ENCODE measurements around the gene MTG2.

DNA sequence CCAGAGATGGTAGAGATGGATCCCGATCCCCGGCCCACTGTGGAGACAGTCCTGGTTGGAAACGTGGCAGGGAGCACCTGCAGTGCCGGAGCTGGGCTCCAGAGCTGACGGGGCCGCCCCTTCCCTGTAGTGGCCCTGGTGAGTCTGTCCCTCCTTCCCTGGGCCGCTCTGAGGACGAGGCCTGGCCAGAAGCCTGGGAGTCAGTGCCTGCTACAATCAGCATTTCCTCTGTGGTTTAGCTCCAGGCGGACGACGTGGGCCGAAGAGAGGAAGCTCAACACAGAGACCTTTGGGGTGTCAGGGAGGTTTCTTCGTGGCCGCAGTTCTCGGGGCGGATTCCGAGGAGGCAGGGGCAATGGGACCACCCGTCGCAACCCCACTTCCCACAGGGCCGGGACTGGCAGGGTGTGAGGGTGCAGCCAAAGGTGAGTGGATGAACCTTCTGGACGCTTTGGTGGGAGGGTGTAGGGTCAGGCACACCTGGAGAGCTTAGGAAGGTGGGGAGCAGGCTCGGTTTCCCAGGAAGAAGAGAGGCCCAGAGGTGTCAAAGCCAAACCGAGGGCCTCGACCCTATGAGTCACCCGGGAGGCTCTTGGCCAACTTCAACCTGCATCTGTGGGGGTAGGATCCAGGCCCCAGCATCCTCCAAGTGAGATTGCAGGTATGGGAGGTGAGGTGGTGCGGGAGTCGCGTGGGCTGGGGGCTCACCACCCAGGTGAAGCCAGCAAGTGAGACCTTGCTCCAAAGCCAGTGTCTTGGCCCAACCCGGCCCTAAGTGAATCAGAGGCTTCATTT is 49.6 kb upstream of the MTG2 start:
- TF ChIP-seq, protein P1, sequence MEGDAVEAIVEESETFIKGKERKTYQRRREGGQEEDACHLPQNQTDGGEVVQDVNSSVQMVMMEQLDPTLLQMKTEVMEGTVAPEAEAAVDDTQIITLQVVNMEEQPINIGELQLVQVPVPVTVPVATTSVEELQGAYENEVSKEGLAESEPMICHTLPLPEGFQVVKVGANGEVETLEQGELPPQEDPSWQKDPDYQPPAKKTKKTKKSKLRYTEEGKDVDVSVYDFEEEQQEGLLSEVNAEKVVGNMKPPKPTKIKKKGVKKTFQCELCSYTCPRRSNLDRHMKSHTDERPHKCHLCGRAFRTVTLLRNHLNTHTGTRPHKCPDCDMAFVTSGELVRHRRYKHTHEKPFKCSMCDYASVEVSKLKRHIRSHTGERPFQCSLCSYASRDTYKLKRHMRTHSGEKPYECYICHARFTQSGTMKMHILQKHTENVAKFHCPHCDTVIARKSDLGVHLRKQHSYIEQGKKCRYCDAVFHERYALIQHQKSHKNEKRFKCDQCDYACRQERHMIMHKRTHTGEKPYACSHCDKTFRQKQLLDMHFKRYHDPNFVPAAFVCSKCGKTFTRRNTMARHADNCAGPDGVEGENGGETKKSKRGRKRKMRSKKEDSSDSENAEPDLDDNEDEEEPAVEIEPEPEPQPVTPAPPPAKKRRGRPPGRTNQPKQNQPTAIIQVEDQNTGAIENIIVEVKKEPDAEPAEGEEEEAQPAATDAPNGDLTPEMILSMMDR (IDR thresholded peaks at IDR 0.05): no peak
- TF ChIP-seq POLR2A (IDR thresholded peaks at IDR 0.05): no peak
